Measurements from ENCODE around the gene ADPRS. TPM values are rescaled to one million over a fixed set of nuclear protein-coding genes. Genes with fewer than 3 reads are reported as not detected.

The ADPRS gene
- total RNA-seq, 1 experiment from 2014 or later: 27.8 TPM

DNA sequence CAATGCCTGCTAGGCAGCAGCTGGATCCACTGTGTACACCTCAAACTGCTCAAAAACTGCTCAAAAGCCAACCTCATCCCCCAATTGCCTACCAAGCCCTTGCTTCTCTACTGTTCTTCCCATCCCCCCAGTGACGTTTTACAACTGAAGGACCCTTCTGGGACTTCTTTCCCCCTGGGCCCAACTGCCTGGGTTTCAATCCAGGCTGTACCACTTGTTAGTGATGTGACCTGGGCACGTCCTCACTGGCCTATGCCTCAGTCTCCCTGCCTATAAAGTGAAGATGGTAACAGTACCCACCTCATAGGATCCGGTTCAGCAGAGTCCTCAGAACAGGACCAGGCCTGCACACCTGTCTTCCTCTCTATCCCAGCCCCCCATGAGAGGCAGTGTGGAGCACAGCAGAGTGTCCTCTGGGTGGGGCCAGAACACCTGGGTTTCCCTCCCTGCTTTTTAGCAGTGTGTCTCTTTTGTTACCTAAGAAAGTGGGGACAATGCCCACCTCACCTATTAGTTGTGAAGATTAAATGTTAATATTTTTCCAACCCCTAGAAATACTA is 6.7 kb upstream of the ADPRS start:
- no peak overlapping the region for H3K27ac ChIP-seq (ENCODE audit: insufficient read length, low read depth, low read length)
- H3K27me3 Mint-ChIP-seq (ENCODE audit: low read depth): peaks cover 14% of the 10 kb centered on the region
- peaks cover 8% of the 10 kb centered on the region for H3K23me2 ChIP-seq (ENCODE audit: insufficient read length, low read depth, low read length, poor library complexity, severe bottlenecking)

More for the DNA sequence above, 6.7 kb upstream of the ADPRS start:
- H2BK15ac ChIP-seq (ENCODE audit: low read depth, low read length): no peak overlapping the region
- no peak overlapping the region for H3K18ac ChIP-seq (ENCODE audit: insufficient read length, low read depth, low read length)
- H2BK12ac ChIP-seq (ENCODE audit: insufficient read length, low read depth, low read length): no peak overlapping the region
- H3K4me2 ChIP-seq (ENCODE audit: insufficient read depth, insufficient read length, low read length): no peak overlapping the region
- H3K56ac ChIP-seq (ENCODE audit: insufficient read length, low read depth, low read length): no peak overlapping the region
- H3K9me3 ChIP-seq (ENCODE audit: control insufficient read depth, low read depth, low read length): no peaks in the 10 kb centered on the region
- no peak for TF ChIP-seq CTCF (conservative IDR thresholded peaks at IDR 0.05)
- Mint-ChIP-seq H3K4me1 (peaks cover 11 to 17% of the 10 kb centered on the region in 2 experiments), H3K27ac (no peak overlapping the region), H3K4me3 (no peak overlapping the region), H3K36me3 (ENCODE audit: insufficient read depth in 1 of 3, low read depth in 3 of 3) (no peaks in the 10 kb centered on the region), H3K9me3 (no peaks in the 10 kb centered on the region)
- no peak overlapping the region for H2BK20ac ChIP-seq (ENCODE audit: low read depth, low read length, poor library complexity, severe bottlenecking)
- DNase-seq: no peak
- H2BK120ac ChIP-seq (ENCODE audit: low read depth, low read length, poor library complexity, severe bottlenecking): no peak overlapping the region
- H4K20me1 ChIP-seq (ENCODE audit: control insufficient read depth, insufficient read depth, insufficient read length): no peaks in the 10 kb centered on the region
- H3K4ac ChIP-seq (ENCODE audit: low read depth, low read length): no peak overlapping the region
- no peak overlapping the region for H4K8ac ChIP-seq (replicated peaks; ENCODE audit: insufficient read length, low read depth, low read length)
- no peak overlapping the region for H4K5ac ChIP-seq (ENCODE audit: insufficient read length, low read depth, low read length)
- no peaks in the 10 kb centered on the region for H3K79me1 ChIP-seq (ENCODE audit: insufficient read depth, low read depth, low read length, poor library complexity, severe bottlenecking)
- H3K4me1 ChIP-seq (ENCODE audit: insufficient read depth, low read length): no peaks in the 10 kb centered on the region
- H2BK5ac ChIP-seq (ENCODE audit: insufficient read length, low read length): no peak overlapping the region
- WGBS (ENCODE audit: extremely low coverage, insufficient read length, low lambda C conversion rate): no CpG with 5 or more reads among the region's 3 CpGs
- no peak overlapping the region for H2AFZ ChIP-seq (ENCODE audit: low read length)
- no peak overlapping the region for H3K23ac ChIP-seq (ENCODE audit: insufficient read length, low read depth, low read length)
- no peak overlapping the region for H3K14ac ChIP-seq (ENCODE audit: insufficient read depth, low read length)
- no peak overlapping the region for H4K91ac ChIP-seq (ENCODE audit: insufficient read length, low read depth, low read length)
- no peak overlapping the region for H3T11ph ChIP-seq (ENCODE audit: low read length)
- H3K27me3 ChIP-seq (ENCODE audit: insufficient read depth, low read length): no peaks in the 10 kb centered on the region
- no peaks in the 10 kb centered on the region for H3K79me2 ChIP-seq (ENCODE audit: insufficient read depth, low read length)
- no peak overlapping the region for H2AK5ac ChIP-seq (ENCODE audit: insufficient read length, low read length)
- H3K9ac ChIP-seq (ENCODE audit: extremely low read depth, insufficient read length, low read length): no peak overlapping the region
